Mesenteric fat pad (tissue), 1 donor: ENCODE data around the gene SRBD1. TPM values are rescaled to one million over a fixed set of nuclear protein-coding genes. Genes with fewer than 3 reads are reported as not detected.
"Not testable (repeated sequence)": the region's sequence is repeated elsewhere in the genome, so short reads cannot be mapped to it uniquely, and the experiment has no call there.

ENCODE experiments used
- DNase-seq: peaks from one replicate; pipeline ENCODE4 v3.0.0-alpha.2; 2020; ENCODE audit warnings: low spot score
- total RNA-seq: library from RNA; stranded (reverse); fragmentation: NEBNext Ultra II Directional; extraction: Animal tissue kit (Norgen Biotek cat#: 25700); gene quantifications from one replicate; pipeline ENCODE4 v1.2.1, GENCODE V29; 2021
- donor health status: DM: yes; HTN: yes; CAD: no.

SRBD1 gene
- total RNA-seq, 1 donor from 2014 or later: 11.7 TPM

DNA sequence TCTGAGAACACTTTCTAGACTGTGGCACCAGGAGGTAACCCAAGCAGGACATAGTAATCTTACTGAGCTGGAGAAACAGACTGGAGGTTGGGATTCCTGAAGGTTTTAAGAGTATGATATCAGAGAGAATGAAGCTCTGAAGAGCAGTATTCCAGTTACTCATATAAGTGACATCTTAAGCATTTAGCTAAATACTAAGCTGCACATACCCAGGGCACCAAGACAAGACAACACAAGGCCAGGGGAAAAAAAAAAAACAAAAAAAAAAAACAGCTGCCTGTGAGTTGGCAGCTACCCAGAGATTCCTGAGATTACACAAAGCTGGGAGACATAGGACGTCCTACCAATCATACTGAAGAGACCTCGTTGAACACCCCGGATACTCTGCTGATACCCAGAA lies 175.8 kb downstream of the SRBD1 start:
- no peak for DNase-seq

DNA sequence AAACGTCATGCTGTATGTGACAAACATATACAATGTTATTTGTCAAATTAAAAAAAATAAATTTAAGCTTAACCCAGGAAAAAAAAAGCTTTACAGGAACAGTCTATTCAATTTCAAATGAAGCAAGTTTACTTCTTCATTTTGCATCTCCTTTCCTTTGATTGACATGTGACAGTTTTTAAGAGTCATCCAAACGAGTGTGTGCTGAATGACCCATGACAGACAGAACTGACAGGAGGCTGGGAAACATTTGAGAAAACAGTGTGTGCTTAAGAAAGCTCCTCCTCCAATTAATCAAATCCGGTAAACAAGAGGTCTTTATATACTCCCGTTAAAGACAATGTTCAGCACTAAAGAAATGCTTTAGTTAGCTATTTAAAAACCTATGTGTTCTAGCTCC lies 177.7 kb downstream of the SRBD1 start:
- DNase-seq: no peak

DNA sequence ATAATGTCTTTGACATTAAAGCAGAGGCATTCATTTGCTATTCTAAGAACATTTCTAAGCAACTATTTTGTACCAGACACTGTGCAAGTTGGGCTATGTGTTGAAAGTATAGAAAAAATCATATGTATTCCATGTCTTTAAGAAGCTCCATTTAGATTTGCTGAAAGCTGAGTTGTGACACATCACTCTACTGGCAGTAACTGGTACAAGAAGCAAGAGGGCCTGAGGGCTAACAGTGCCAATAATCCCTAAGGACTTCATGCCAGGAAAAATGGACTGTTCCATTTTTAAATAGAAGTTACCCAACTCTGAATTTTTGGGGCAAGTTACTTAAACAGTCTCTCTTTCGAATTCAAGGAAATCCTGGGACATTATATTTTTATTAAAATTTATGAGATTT lies 178.7 kb downstream of the SRBD1 start:
- DNase-seq: no peak

DNA sequence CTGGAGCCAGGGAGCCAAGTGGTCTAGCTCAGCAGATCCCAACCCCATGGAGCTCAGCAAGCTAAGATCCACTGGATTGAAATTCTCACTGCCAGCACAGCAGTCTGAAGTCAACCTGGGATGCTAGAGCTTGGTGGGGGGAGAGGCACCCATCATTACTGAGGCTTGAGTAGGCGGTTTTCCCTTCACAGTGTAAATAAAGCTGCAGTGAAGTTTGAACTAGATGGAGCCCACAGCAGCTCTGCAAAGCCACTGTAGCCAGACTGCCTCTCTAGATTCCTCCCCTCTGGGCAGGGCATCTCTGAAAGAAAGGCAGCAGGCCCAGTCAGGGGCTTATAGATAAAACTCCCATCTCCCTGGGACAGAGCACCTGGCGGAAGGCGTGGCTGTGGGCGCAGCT lies 185.0 kb downstream of the SRBD1 start:
- not testable (repeated sequence) for DNase-seq

DNA sequence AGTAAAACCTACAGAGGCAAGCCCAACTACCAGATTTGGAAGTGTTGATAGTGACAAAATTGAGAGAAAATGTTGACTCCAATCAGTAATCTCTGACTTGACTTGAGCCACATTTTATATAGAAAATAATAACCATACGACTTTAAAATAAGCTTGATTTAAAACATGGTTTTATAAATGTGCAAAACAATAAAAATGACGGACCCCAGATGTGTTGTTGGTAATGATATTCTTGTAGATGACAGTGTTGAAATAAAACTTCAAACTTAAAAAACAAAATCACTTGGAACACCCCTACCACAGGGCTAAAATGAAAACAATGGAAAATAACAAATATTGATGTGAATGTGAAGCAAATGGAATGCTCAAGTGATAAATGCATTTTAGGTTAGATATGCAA lies 188.1 kb downstream of the SRBD1 start:
- no peak for DNase-seq

DNA sequence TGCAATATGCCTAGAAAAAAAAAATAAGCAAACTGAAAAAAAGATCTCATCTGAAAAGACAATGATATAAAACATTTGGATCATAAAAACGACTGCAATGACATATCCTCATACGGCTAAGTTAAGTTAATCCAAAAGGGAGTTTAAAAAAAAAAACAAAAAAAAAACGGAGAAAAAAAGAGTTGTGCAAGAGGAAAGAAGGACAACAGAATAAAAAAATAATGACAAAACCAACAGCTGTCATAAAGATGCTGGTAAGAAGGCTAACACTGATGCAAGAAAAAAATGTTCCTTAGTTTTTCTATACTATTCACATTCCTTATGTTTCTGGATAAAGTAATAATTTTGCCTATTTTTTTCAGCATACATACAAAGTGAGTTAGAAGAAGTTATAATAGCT lies 192.5 kb downstream of the SRBD1 start:
- no peak for DNase-seq

DNA sequence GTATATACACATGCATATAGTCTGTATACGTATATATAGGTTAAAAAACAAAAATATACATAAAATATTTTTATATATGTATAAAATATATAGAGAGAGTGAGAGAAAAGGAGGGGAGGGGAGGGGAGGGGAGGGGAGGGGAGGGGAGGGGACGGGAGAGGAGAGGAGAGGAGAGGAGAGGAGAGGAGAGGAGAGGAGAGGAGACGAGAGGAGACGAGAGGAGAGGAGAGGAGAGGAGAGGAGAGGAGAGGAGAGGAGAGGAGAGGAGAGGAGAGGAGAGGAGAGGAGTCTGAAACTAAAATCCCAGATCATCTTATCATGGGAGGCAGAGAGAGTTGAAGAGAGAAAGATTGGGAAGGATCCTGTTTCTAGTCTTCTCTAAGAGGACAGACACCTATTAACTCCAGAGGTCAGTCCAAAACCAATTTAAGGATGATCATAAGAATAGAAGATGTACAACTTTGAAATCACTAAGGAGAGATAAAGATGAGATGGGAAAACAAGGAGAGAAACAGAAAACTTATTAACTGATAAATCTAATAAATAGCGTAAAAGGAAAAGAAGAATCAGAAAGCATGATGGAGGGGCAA lies 195.4 kb downstream of the SRBD1 start:
- DNase-seq: no peak

DNA sequence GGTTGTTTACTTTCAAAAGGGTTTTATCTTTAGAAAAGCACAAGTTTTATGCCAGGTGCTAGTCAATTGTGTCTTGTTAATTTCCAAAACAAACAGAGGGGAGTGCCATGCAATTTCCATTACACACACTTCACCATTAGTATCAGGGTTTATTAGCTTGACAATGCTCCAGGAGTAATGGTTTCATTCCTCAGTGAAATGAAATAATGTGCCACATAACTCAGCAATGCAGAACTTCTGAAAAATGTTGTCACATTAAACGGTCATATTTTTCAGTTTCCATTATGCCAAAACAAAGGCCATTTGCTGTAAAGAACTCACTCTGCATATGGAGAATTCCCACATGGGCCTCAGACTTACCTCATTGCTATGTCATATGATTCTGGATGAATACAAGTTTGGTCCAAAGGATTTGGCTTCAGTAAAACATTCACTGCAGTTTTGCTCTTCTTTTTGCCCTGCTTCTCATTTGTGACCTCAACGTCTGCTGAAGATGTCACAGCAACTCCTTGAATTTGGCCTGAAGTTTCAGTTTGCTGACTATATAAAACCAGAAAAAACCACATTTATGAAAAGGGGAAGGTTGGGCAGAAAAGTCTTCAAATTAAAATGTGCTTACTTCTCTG lies 198.2 kb downstream of the SRBD1 start:
- no peak for DNase-seq

DNA sequence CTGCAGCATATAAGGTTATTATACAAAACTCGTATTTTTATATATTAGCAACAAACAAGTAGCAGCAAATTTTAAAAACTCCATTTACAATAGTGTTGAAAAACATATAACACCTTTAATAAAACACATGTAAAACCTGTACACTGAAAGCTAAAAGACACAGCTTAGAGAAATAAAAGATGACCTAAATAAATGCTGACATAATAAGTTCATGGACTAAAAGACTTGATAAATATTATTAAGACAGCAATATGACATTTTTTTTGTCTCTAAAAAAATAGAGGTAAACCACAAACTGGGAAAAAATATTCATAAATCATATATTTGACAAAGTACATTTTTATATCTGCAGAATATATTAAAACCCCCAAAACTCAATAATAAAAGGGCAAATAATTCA lies 201.4 kb downstream of the SRBD1 start:
- DNase-seq: no peak

DNA sequence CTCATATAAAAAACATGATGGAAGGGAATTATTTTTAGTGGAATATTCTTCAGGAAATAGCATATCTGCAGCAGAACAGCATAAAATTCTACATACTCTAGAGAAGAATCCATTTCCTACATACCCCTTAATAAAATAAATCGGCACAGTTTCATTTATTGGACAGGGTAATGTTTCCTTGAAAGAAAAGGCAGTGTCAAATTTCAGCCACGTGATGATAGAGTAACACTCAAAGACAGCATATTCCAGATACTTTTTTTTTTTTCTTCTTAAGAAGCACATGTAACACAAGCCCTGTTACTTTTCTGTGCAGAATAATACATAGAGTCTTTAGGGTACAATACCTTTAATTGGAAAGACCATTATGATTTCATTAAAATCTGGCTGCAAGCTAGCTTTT lies 204.4 kb downstream of the SRBD1 start:
- DNase-seq: no peak

DNA sequence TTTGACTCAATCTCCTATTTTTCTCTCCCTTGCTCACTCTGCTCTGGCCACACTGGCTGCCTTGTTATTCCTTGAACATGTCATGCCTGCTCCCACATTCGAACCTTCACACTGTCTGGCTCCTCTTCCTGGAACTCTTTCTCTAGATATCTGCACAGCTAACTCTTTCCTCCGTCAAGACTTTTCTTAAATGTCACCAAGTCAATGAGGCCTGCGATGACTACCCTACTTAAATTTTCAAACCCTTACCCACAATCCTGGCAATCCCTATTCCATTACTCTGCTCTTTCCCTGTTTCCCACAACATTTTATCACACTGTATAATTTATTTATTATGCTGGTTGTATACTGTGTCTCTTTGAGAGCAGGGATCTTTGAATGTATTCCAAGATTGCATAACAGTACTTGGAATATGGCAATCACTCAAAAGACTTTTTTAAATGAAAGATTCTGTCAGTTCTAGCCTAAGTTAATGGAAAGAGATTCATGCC lies 206.2 kb downstream of the SRBD1 start:
- no peak for DNase-seq

DNA sequence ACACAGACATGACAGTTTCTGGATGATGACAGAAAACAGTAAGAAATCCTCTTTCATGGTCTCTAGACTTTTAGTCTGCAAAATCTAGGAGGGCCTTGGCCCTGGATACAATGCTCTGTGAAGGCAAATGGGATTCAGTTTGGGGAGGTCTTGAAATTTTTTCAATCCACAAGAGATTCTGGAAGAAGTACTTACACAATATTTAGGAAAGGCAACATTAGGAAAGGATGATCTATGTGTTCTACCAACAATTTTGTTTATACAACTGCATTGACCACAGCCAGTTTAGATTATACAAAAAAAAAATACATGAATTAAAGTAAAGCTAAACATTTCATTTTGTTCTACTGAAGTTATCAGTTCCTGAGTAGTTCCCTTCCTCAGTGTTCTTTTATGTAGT lies 208.0 kb downstream of the SRBD1 start:
- no peak for DNase-seq

DNA sequence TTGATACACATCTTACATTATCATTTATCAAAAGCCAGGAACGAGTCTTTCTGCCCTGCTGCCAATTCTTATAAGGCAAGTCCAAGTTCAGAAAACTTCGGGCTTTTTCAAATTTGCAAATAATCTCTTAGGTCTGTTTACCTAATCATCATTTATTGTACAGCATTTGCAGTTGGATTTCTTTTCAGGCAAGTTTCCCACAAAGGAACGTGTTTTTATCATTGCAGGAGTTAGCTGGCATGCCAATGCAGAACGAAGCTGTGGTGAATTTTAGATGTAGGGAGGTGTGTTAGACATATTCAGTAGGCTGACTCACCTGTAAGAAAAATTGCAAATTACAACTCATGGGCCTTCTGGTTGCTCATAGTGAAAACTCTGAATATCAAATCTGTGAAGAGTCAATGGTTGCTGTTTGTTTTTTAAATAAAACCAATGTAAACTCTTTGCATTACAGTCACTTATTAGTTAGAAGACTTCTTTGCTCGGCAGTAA lies 209.6 kb downstream of the SRBD1 start:
- DNase-seq: no peak

DNA sequence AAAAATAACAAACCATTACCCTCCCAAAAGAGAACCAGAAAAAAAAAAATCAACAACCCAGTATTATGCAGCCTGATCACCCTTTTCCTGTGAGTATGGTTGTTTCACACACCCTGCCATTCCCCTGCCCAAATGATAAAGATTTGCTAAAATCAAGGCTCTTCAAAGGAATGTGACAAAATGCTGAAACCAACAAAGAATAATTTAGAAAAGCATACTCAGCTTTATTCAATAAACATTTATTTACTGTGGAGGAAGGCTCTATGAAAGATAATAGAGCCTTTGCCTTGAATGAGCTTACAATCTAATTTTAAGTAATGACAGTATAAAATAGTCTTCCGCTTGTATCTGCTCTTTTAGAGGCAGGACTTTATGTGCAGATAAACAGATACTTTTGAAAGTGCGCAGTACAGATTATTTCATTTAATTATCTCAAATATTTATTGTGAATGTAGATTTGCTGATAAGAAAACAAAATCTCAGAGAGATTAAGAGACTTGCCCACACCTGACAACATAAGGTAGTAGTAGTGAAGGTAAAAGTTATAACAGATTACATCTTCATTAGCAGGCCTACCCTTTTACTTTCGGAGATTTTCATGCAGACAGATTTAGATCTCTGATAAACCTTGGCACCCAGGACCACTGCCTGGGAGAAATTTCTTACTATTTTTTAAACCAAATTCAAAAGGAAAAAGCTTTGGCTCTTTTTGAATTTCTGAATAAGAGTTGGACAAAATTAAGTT lies 211.9 kb downstream of the SRBD1 start:
- DNase-seq: no peak

DNA sequence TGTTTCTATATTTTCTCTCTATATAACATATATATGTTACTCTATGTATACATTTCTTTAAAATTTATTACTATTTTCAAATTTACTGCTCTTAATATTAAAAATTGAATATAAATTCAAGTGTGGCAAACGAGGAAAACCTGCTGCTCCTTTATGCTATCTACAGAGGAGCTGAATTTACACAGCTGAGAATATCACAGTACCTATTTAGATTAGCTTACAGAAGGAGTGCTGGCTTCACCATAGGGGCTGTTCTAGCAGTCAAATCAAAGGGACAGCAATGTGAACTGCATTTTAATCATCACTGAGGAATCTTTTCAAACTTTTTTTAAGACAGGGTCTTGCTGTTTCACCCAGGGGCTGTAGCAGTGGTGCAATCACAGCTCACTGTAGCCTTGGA lies 213.8 kb downstream of the SRBD1 start:
- no peak for DNase-seq

DNA sequence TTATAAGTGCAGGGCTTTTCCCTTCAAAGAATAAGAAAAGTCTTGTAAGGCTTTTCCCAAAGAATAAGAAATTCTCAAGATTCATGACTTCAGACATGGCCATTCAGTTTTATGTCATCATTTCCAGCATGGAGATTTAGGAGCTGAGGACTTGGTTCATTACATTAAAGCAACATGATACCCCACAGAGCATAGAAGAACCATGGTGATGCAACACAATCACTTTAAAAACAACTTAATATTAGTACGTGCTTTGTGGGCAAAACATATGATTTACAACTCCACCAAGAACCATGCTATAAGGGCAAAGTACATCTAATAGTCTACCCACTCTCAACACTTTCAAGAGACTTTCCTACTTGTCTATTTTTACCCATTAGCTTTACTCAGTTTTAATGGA lies 214.4 kb downstream of the SRBD1 start:
- DNase-seq: no peak

DNA sequence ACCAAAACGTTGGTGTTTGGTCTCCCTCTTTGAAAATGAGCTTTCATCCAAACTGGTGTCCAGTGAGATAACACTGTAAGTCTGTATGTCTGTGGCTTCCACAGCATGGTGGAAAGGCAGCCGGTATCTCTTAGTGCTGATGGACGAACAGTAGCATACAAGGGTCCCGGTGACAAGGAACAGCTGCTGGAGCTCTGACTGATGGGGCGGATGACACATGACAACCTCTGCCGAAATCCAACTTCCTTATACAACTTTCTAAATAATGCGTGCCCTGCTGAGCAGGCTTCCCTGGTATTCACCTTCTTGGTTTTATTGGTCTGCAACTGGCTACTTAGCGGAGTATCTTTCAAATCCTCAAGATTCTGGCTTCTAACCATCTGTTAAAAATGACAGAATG lies 216.2 kb downstream of the SRBD1 start:
- no peak for DNase-seq

DNA sequence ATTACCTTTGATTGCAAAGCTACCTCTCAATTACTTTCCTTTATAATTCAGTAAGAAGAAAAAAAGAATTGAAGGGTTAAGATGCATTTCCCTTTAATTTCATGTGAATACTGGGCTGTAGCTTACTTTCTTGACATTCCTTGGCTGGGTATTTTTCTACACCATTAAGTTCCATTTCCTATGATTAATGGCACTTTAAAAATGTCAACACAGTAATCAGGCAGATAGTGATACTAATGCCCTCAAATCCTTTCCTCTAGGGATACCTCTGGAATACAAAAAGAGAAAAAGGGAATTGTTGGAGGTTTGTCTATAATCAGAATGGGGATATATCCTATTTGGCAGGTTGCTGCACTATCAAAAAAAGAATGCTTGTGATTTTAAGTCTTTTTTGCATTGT lies 216.9 kb downstream of the SRBD1 start:
- DNase-seq: no peak

DNA sequence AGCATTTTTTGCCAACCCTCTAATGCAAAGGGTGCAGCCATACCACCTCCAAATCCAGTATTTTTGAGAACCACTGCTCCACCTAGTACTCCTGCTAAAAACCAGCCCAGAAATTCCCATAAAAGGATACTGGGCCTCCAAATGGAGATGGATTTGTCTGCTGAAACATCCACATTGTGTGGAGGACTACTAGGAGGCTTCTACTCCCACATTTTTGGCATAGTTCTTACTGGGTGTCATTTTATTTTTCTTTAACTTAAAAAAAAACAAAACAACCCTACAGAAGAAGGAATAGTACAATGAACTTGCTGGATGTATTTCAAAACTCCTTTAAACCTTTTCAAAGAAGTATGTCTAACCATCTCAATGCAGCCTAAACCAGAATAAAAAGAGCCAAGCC lies 219.2 kb downstream of the SRBD1 start:
- no peak for DNase-seq

DNA sequence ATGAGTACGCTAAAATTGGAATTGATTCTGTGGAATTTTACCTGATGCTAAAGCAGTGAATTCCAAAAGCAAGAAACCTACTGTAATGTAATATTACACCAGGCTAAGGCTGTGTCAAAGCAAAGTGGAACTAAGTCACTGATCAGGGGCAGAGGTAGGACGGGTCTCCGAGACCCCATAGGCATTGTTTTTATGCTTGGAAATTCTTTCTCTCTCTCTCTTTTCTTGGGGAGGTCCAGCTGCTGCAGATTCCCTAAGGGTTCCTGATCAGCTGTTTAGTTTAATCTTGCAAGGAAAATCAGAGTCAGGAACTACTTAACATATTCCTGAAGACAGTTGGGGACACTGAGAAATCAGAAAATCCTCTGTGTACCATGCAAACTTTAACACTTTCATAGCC lies 220.2 kb downstream of the SRBD1 start:
- no peak for DNase-seq

DNA sequence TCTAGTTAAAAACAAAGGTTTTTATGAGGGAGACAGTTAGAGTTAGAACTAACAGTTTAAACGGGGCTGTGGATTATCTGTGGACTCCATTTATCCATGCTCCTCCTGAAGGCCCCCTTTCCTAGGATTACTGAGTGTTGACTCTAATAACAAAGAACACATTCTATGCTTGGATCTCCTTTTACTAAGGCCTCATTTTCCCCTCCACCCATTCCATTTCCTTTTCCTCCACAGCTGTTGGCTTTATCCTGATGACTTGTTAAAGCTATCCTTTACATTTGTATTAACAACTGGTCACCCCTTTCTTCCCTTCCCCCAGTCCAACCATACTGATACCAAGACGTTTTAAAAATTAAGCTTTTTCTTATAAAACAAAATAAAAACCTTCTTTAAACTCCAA lies 220.6 kb downstream of the SRBD1 start:
- DNase-seq: no peak

DNA sequence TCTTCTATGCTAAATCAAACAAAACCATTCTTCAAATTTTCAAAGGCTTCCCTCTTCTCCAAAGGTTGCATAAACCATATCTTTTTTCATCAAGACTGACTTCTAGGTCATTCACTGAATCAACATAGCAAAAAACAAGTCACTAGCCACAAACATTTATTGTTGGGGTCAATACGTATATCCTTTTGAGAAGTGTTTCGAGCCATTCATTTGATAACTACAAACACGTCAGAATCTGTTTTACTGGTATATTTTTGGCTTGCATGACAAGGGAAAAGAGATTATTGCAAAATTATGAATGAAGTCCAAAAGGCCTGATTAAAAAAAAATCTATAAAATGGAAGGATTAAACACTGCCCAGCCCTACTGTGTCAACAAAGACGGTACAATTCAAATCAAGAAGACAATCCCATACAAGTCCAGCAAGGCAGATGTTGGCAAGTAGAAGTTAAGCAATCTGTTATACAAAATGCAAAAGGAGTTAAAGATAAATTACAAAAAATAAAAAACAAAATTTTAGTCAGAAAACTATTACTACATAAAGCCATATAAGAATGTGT lies 222.4 kb downstream of the SRBD1 start:
- DNase-seq: no peak
